K562 (cell line): Measurements from ENCODE around the gene MID1IP1. TPM values are rescaled to one million over a fixed set of nuclear protein-coding genes. Genes with fewer than 3 reads are reported as not detected.
A peak's percentile ranks its signal among the peaks of the same experiment; 100 is the strongest.

Source experiments
- KLF6 ChIP-seq: fragments of 250-450 bp; sonication (Bioruptor Pico); IDR thresholded peaks from 2 replicates; pipeline ENCODE4 v1.4.0; 2020; ENCODE audit warnings: mild to moderate bottlenecking, moderate library complexity, borderline replicate concordance
- MAFK ChIP-seq: IDR thresholded peaks from 2 replicates; pipeline ENCODE4 v1.6.1; 2011; ENCODE audit warnings: low read length, improper control_type of control experiment
- RBM34 ChIP-seq: fragments of 200-400 bp; formaldehyde crosslinking; IDR thresholded peaks from 2 replicates; pipeline ENCODE4 v1.6.1; 2018; ENCODE audit warnings: low read length, borderline replicate concordance; ENCODE audit not compliant: insufficient read depth
- RHOXF2B ChIP-seq: fragments of 250-450 bp; sonication (Bioruptor Pico); conservative IDR thresholded peaks from 2 replicates; pipeline ENCODE4 v1.5.1; 2021
- RNF2 ChIP-seq: sonication (generic); IDR thresholded peaks from 2 replicates; pipeline ENCODE4 v1.6.1; 2016
- SNIP1 ChIP-seq: fragments of 450-650 bp; IDR thresholded peaks from 2 replicates; pipeline ENCODE4 v1.7.1; 2017; ENCODE audit warnings: low read depth, mild to moderate bottlenecking
- ZKSCAN3 ChIP-seq: fragments of 250-450 bp; sonication (Bioruptor Pico); IDR thresholded peaks from 2 replicates; pipeline ENCODE4 v1.4.0; 2020
- polyA plus RNA-seq, 8 experiments: library from polyadenylated mRNA; depleted of rRNA in 4 of 8; stranded (reverse) in 5 of 8; unstranded in 3 of 8; fragments of >200 nt; fragmentation: Nextera tagmentation in 2 of 8; fragmentation: Illumina TruSeq in 1 of 8; extraction: Ambion mirVana in 2 of 8; extraction: Trizol in 1 of 8; gene quantifications; 2 replicates each; pipeline versions ENCODE4 v1.2.1 to v1.2.3, GENCODE V29; 2011 to 2014; ENCODE audit warnings: inconsistent platforms in 1 of 8, missing spikeins in 1 of 8
- total RNA-seq, 7 experiments: library from RNA; depleted of rRNA in 6 of 7; stranded (reverse); fragments of >200 nt in 6 of 7; fragmentation: Illumina TruSeq in 2 of 7; extraction: Trizol in 2 of 7; gene quantifications; 2 replicates each; pipeline versions ENCODE4 v1.2.1 to v1.2.3, GENCODE V29; 2011 to 2021; ENCODE audit warnings: low replicate concordance in 1 of 7
- TF ChIP-seq, protein P1 (sequence below): fragments of 450-650 bp; formaldehyde crosslinking; IDR thresholded peaks from 2 replicates; pipeline ENCODE4 v1.4.0; 2020; ENCODE audit warnings: mild to moderate bottlenecking, moderate library complexity
- TF ChIP-seq, protein P2 (sequence below), 2 experiments: fragments of 450-650 bp; IDR thresholded peaks; 2 replicates each; pipeline ENCODE4 v1.6.1; 2016; ENCODE audit warnings: mild to moderate bottlenecking in 2 of 2, borderline replicate concordance in 1 of 2, low read depth in 1 of 2, moderate library complexity in 1 of 2
- TF ChIP-seq, protein P3 (sequence below): IDR thresholded peaks from 3 replicates; pipeline ENCODE4 v1.6.1; 2011; ENCODE audit warnings: borderline replicate concordance, mild to moderate bottlenecking; ENCODE audit not compliant: insufficient read length, insufficient read depth
- TF ChIP-seq, protein P4 (sequence below): sonication (generic); formaldehyde crosslinking; IDR thresholded peaks from 2 replicates; pipeline ENCODE4 v1.5.0; 2020; ENCODE audit warnings: missing genetic modification reagents
- TF ChIP-seq, protein P5 (sequence below): sonication (generic); formaldehyde crosslinking; IDR thresholded peaks from 2 replicates; pipeline ENCODE4 v1.8.1; 2023; ENCODE audit warnings: mild to moderate bottlenecking, missing genetic modification reagents

MID1IP1 gene
- total and polyA plus RNA-seq, 9 of the 15 experiments (the other 6 are each of a cell fraction or from before 2014, with no cell fraction given), result 0.51 to 102 (median 27.5) TPM

DNA sequence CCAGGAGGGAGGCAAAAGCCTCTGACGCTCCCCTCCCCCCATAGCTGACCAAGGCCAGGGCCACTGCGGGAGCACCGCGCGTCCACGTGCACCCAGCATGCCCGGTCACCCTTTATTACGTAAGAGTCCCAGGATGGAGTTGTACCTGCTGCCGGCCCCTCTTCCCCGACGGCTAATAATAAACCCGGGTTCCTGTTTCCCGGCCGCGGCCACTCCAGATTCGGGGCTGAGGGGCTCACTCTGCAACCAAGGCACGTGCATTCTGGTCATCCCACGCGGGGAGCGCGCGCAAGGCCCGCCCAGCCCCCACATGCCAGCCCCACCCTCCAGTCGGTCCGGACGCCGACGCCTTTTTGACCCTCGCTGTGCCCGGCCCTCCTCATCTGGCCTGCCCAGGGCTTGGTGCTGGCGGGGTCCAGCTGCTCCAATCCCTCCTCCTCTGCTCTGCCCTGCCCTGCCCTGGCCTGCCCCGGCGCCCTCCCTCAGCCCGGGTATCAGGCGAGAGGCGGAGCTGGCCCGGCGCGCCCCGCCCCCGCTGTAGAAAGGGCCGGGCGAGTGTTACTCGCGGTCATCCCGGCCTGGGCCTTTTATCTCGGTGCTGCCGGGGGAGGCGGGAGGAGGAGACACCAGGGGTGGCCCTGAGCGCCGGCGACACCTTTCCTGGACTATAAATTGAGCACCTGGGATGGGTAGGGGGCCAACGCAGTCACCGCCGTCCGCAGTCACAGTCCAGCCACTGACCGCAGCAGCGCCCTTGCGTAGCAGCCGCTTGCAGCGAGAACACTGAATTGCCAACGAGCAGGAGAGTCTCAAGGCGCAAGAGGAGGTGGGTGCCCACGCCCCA lies 2.6 kb downstream of the MID1IP1 start (continued):
- no peak for TF ChIP-seq RBM34
- TF ChIP-seq SNIP1, result no peak
- TF ChIP-seq, protein P1, sequence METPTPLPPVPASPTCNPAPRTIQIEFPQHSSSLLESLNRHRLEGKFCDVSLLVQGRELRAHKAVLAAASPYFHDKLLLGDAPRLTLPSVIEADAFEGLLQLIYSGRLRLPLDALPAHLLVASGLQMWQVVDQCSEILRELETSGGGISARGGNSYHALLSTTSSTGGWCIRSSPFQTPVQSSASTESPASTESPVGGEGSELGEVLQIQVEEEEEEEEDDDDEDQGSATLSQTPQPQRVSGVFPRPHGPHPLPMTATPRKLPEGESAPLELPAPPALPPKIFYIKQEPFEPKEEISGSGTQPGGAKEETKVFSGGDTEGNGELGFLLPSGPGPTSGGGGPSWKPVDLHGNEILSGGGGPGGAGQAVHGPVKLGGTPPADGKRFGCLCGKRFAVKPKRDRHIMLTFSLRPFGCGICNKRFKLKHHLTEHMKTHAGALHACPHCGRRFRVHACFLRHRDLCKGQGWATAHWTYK (CRISPR knock-in tag), result no peak
- TF ChIP-seq, protein P2, sequence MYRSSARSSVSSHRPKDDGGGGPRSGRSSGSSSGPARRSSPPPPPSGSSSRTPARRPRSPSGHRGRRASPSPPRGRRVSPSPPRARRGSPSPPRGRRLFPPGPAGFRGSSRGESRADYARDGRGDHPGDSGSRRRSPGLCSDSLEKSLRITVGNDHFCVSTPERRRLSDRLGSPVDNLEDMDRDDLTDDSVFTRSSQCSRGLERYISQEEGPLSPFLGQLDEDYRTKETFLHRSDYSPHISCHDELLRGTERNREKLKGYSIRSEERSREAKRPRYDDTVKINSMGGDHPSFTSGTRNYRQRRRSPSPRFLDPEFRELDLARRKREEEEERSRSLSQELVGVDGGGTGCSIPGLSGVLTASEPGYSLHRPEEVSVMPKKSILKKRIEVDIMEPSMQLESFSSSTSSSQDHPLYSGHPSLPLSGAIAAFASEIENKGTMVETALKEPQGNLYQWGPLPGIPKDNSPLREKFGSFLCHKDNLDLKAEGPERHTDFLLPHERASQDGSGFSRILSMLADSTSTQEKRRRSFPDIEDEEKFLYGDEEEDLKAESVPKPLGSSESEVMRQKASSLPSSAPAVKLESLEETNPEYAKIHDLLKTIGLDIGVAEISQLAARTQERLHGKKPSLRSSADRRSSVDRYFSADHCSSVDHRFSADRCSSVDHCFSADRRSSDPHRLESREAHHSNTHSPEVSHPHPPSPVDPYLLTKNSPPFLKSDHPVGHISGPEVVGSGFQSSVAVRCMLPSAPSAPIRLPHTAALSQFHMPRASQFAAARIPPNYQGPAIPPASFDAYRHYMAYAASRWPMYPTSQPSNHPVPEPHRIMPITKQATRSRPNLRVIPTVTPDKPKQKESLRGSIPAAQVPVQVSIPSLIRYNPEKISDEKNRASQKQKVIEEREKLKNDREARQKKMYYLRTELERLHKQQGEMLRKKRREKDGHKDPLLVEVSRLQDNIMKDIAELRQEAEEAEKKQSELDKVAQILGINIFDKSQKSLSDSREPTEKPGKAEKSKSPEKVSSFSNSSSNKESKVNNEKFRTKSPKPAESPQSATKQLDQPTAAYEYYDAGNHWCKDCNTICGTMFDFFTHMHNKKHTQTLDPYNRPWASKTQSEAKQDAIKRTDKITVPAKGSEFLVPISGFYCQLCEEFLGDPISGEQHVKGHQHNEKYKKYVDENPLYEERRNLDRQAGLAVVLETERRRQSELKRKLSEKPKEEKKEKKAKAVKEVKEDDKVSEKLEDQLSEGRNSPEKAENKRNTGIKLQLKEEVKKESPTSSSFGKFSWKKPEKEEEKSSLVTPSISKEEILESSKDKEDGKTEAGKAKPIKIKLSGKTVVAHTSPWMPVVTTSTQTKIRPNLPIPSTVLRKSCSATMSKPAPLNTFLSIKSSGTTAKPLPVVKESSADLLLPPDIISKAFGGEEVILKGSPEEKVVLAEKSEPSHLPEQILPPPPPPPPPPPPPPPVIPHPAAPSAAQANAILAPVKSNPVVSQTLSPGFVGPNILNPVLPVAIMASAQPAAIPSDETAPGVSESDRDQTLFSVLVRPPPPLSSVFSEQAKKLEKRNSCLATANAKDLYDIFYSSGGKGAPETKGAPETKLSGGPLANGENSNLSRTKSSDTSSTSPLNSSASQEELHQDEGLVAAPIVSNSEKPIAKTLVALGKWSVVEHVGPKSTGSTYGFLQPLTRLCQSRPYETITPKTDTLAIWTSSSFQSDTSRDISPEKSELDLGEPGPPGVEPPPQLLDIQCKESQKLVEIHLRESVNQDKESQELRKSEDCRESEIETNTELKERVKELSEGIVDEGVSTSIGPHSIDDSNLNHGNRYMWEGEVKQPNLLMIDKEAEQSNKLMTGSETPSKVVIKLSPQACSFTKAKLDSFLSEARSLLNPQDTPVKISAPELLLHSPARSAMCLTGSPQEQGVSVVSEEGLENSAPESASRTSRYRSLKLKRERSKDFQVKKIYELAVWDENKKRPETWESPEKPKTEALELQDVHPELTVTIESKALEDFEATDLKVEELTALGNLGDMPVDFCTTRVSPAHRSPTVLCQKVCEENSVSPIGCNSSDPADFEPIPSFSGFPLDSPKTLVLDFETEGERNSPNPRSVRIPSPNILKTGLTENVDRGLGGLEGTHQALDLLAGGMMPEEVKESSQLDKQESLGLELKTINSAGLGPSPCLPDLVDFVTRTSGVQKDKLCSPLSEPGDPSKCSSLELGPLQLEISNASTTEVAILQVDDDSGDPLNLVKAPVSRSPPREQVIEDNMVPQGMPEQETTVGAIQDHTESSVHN (IDR thresholded peaks at IDR 0.05; ENCODE audit: borderline replicate concordance in 1 of 2, low read depth in 1 of 2), result peak in 1 of 2 experiments; percentile 76; a peak in 1 of 4 replicates
- TF ChIP-seq ZKSCAN3, result no peak
- TF ChIP-seq, protein P3, sequence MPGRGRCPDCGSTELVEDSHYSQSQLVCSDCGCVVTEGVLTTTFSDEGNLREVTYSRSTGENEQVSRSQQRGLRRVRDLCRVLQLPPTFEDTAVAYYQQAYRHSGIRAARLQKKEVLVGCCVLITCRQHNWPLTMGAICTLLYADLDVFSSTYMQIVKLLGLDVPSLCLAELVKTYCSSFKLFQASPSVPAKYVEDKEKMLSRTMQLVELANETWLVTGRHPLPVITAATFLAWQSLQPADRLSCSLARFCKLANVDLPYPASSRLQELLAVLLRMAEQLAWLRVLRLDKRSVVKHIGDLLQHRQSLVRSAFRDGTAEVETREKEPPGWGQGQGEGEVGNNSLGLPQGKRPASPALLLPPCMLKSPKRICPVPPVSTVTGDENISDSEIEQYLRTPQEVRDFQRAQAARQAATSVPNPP, result no peak
- TF ChIP-seq RHOXF2B (CRISPR knock-in tag), result no peak
- TF ChIP-seq, protein P4, sequence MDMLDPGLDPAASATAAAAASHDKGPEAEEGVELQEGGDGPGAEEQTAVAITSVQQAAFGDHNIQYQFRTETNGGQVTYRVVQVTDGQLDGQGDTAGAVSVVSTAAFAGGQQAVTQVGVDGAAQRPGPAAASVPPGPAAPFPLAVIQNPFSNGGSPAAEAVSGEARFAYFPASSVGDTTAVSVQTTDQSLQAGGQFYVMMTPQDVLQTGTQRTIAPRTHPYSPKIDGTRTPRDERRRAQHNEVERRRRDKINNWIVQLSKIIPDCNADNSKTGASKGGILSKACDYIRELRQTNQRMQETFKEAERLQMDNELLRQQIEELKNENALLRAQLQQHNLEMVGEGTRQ (CRISPR knock-in tag), result no peak
- TF ChIP-seq, protein P5, sequence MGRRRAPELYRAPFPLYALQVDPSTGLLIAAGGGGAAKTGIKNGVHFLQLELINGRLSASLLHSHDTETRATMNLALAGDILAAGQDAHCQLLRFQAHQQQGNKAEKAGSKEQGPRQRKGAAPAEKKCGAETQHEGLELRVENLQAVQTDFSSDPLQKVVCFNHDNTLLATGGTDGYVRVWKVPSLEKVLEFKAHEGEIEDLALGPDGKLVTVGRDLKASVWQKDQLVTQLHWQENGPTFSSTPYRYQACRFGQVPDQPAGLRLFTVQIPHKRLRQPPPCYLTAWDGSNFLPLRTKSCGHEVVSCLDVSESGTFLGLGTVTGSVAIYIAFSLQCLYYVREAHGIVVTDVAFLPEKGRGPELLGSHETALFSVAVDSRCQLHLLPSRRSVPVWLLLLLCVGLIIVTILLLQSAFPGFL (CRISPR knock-in tag), result no peak
- no peak for TF ChIP-seq MAFK
- TF ChIP-seq KLF6 (CRISPR knock-in tag), result no peak
- TF ChIP-seq RNF2, result peak; percentile 43
